Fibroblast of lung (primary cell): Measurements from ENCODE around the gene DYNLT1. TPM values are rescaled to one million over a fixed set of nuclear protein-coding genes. Genes with fewer than 3 reads are reported as not detected.

ENCODE experiments used
- DNase-seq, 2 donors: peaks; one replicate each; pipeline versions ENCODE4 v3.0.0 to v3.0.0-alpha.2; 2010; ENCODE audit warnings: low read depth in 2 of 2
- H2AFZ ChIP-seq: 2 replicates; pipeline ENCODE4 v1.5.1; 2012; ENCODE audit warnings: low read length, control low read depth, inconsistent platforms
- H3K27ac ChIP-seq: 2 replicates; pipeline ENCODE4 v1.5.1; 2011; ENCODE audit warnings: low read length, control low read depth; ENCODE audit not compliant: insufficient read depth
- H3K27me3 ChIP-seq: 2 replicates; pipeline ENCODE4 v1.5.1; 2011; ENCODE audit warnings: mild to moderate bottlenecking, low read length; ENCODE audit not compliant: control insufficient read depth, insufficient read depth
- H3K36me3 ChIP-seq: 2 replicates; pipeline ENCODE4 v1.5.1; 2011; ENCODE audit warnings: low read length; ENCODE audit not compliant: control insufficient read depth, insufficient read depth
- H3K4me1 ChIP-seq: 2 replicates; pipeline ENCODE4 v1.5.1; 2011; ENCODE audit warnings: low read length; ENCODE audit not compliant: control insufficient read depth, insufficient read depth; ENCODE audit errors: extremely low read depth
- H3K4me2 ChIP-seq: 2 replicates; pipeline ENCODE4 v1.5.1; 2011; ENCODE audit warnings: low read length, control low read depth; ENCODE audit not compliant: insufficient read depth; ENCODE audit errors: extremely low read depth
- H3K4me3 ChIP-seq, 4 experiments: fragments of 200-600 bp in 1 of 4; sonication (generic) in 1 of 4; replicated peaks in 1 of 4; 2 replicates each; pipeline ENCODE4 v1.5.1; 2011 to 2016; ENCODE audit warnings: low read length in 4 of 4, low read depth in 3 of 4, mild to moderate bottlenecking in 3 of 4, control low read depth in 2 of 4, inconsistent platforms in 1 of 4, mixed read lengths in 1 of 4; ENCODE audit not compliant: insufficient read depth in 1 of 4; ENCODE audit errors: control extremely low read depth in 1 of 4
- H3K79me2 ChIP-seq: 2 replicates; pipeline ENCODE4 v1.5.1; 2012; ENCODE audit warnings: mild to moderate bottlenecking, low read length, inconsistent platforms; ENCODE audit not compliant: control insufficient read depth, insufficient read depth
- H3K9ac ChIP-seq: 2 replicates; pipeline ENCODE4 v1.5.1; 2011; ENCODE audit warnings: mild to moderate bottlenecking, low read length, control low read depth; ENCODE audit not compliant: insufficient read depth
- H3K9me3 ChIP-seq: 2 replicates; pipeline ENCODE4 v1.5.1; 2012; ENCODE audit warnings: low read depth, low read length; ENCODE audit not compliant: control insufficient read depth, insufficient read depth
- H4K20me1 ChIP-seq: 2 replicates; pipeline ENCODE4 v1.5.1; 2011; ENCODE audit warnings: low read length; ENCODE audit not compliant: control insufficient read depth, insufficient read depth; ENCODE audit errors: extremely low read depth
- CTCF ChIP-seq, 2 donors: IDR thresholded peaks in 1 of 2; conservative IDR thresholded peaks in 1 of 2; 1 replicate in 1 of 2; 2 replicates in 1 of 2; pipeline ENCODE4 v1.5.1; 2011 to 2012; ENCODE audit warnings: low read length in 2 of 2, control low read depth in 1 of 2, inconsistent platforms in 1 of 2, low read depth in 1 of 2, mild to moderate bottlenecking in 1 of 2
- EZH2 ChIP-seq: IDR thresholded peaks from 2 replicates; pipeline ENCODE4 v1.5.1; 2012; ENCODE audit warnings: low read length, control low read depth, mild to moderate bottlenecking; ENCODE audit errors: missing control alignments
- polyA plus RNA-seq, 2 donors: library from polyadenylated mRNA; depleted of rRNA in 1 of 2; stranded (reverse) in 1 of 2; unstranded in 1 of 2; fragments of >200 nt; gene quantifications; 2 replicates each; pipeline ENCODE4 v1.2.1, GENCODE V29; 2011 to 2012; ENCODE audit warnings: missing spikeins in 1 of 2
- total RNA-seq: library from RNA; depleted of rRNA; stranded (reverse); fragments of >200 nt; gene quantifications from 2 replicates; pipeline ENCODE4 v1.2.1, GENCODE V29; 2014

DYNLT1 gene
- total and polyA plus RNA-seq, 2 donors (not counting 1 experiment from before 2014, with no cell fraction given): 92.3 to 296 TPM

GRCh38 chr6:158629367-158630221, 14.9 kb downstream of the DYNLT1 start:
- no peak for DNase-seq
- Histone ChIP-seq H3K27ac (no peak overlapping the region), H4K20me1 (no peaks in the 10 kb centered on the region), H3K9ac (no peak overlapping the region), H3K4me3 (no peak overlapping the region), H2AFZ (no peak overlapping the region), H3K9me3 (no peaks in the 10 kb centered on the region), H3K36me3 (peaks cover 16% of the 10 kb centered on the region), H3K27me3 (no peaks in the 10 kb centered on the region), H3K4me2 (no peak overlapping the region), H3K79me2 (no peaks in the 10 kb centered on the region), H3K4me1 (peaks cover 12% of the 10 kb centered on the region)
- TF ChIP-seq CTCF (conservative IDR thresholded peaks at IDR 0.05 in 1 of 2, IDR thresholded peaks at IDR 0.05 in 1 of 2; ENCODE audit: low read depth in 1 of 2, low read length in 2 of 2) (no peak), EZH2 (no peak)

- H3K9me3 ChIP-seq: no peaks in the 10 kb centered on the region
- no peaks in the 10 kb centered on the region for H3K27me3 ChIP-seq
- no peak for TF ChIP-seq EZH2
- TF ChIP-seq CTCF (conservative IDR thresholded peaks at IDR 0.05 in 1 of 2, IDR thresholded peaks at IDR 0.05 in 1 of 2; ENCODE audit: low read depth in 1 of 2, low read length in 2 of 2): no peak
- peaks cover 16% of the 10 kb centered on the region for H3K36me3 ChIP-seq
- H3K4me3 ChIP-seq: no peak overlapping the region
- H3K4me2 ChIP-seq: no peak overlapping the region
- no peak overlapping the region for H3K9ac ChIP-seq
- H3K27ac ChIP-seq: no peak overlapping the region
- DNase-seq: no peak
- no peaks in the 10 kb centered on the region for H3K79me2 ChIP-seq
- peaks cover 12% of the 10 kb centered on the region for H3K4me1 ChIP-seq
- H4K20me1 ChIP-seq: no peaks in the 10 kb centered on the region
- no peak overlapping the region for H2AFZ ChIP-seq
These were observed 16.0 kb downstream of the DYNLT1 start for GRCh38 chr6:158628542-158628941.

GRCh38 chr6:158627940-158628211, 16.7 kb downstream of the DYNLT1 start:
- TF ChIP-seq EZH2 (no peak), CTCF (conservative IDR thresholded peaks at IDR 0.05 in 1 of 2, IDR thresholded peaks at IDR 0.05 in 1 of 2; ENCODE audit: low read depth in 1 of 2, low read length in 2 of 2) (no peak)
- H3K9me3 ChIP-seq: no peaks in the 10 kb centered on the region
- no peak overlapping the region for H3K27ac ChIP-seq
- H3K9ac ChIP-seq: no peak overlapping the region
- no peaks in the 10 kb centered on the region for H3K79me2 ChIP-seq
- no peaks in the 10 kb centered on the region for H3K27me3 ChIP-seq
- peaks cover 12% of the 10 kb centered on the region for H3K4me1 ChIP-seq
- DNase-seq: no peak
- no peak overlapping the region for H3K4me2 ChIP-seq
- no peak overlapping the region for H2AFZ ChIP-seq
- peaks cover 13% of the 10 kb centered on the region for H3K36me3 ChIP-seq
- no peak overlapping the region for H3K4me3 ChIP-seq
- no peaks in the 10 kb centered on the region for H4K20me1 ChIP-seq
